Activated CD8-positive, alpha-beta memory T cell treated with anti-CD3 and anti-CD28 coated beads for 48 hours (primary cell): ENCODE data around the gene GPR15LG.
"Not testable (repeated sequence)": the region's sequence is repeated elsewhere in the genome, so short reads cannot be mapped to it uniquely, and the experiment has no call there.

ENCODE experiments used
- DNase-seq, 3 experiments: peaks; one replicate each; pipeline ENCODE4 v3.0.0-alpha.2; 2020; ENCODE audit warnings: low read depth in 2 of 3, low spot score in 2 of 3

The GPR15LG gene

GRCh38 chr10:84164442-84164841, 9.2 kb upstream of the GPR15LG start:
- no peak for DNase-seq

- DNase-seq = no peak
Observed at GRCh38 chr10:84166620-84167288, 6.8 kb upstream of the GPR15LG start.

- not testable (repeated sequence) for DNase-seq
Observed at GRCh38 chr10:84167289-84167653, 6.3 kb upstream of the GPR15LG start.

GRCh38 chr10:84168382-84168781, 5.2 kb upstream of the GPR15LG start:
- not testable (repeated sequence) for DNase-seq

GRCh38 chr10:84171237-84171636, 2.4 kb upstream of the GPR15LG start:
- not testable (repeated sequence) for DNase-seq

GRCh38 chr10:84171700-84172466, 1.7 kb upstream of the GPR15LG start:
- not testable (repeated sequence) for DNase-seq

GRCh38 chr10:84172467-84173356, 889 bp upstream of the GPR15LG start:
- no peak for DNase-seq

- no peak for DNase-seq
Observed at GRCh38 chr10:84175436-84175835, 1.8 kb downstream of the GPR15LG start.

- no peak for DNase-seq
Observed at GRCh38 chr10:84176351-84176750, 2.8 kb downstream of the GPR15LG start.

GRCh38 chr10:84176836-84177474, 3.4 kb downstream of the GPR15LG start:
- DNase-seq = no peak

GRCh38 chr10:84177541-84178141, 4.0 kb downstream of the GPR15LG start:
- DNase-seq = peak in 1 of 3 experiments; percentile 18

GRCh38 chr10:84178160-84178609, 4.6 kb downstream of the GPR15LG start:
- DNase-seq = no peak

GRCh38 chr10:84179059-84179710, 5.6 kb downstream of the GPR15LG start:
- no peak for DNase-seq

GRCh38 chr10:84180386-84180785, 6.8 kb downstream of the GPR15LG start:
- not testable (repeated sequence) for DNase-seq

GRCh38 chr10:84181631-84182030, 8.0 kb downstream of the GPR15LG start:
- DNase-seq = no peak

GRCh38 chr10:84184517-84184916, 10.9 kb downstream of the GPR15LG start:
- no peak for DNase-seq

GRCh38 chr10:84185526-84186175, 12.1 kb downstream of the GPR15LG start:
- no peak for DNase-seq

- no peak for DNase-seq
Observed at GRCh38 chr10:84188815-84189214, 15.2 kb downstream of the GPR15LG start.

GRCh38 chr10:84190621-84191020, 17.0 kb downstream of the GPR15LG start:
- DNase-seq = no peak

- DNase-seq = no peak
Observed at GRCh38 chr10:84191106-84191505, 17.5 kb downstream of the GPR15LG start.
